Testis (tissue), 2 donors: ENCODE results near the gene MTCL1.

Experiments
- POLR2A ChIP-seq: fragments of 450-650 bp; IDR thresholded peaks from one replicate; pipeline ENCODE4 v1.6.1; 2017; ENCODE audit warnings: antibody characterized with exemption, mild to moderate bottlenecking, moderate library complexity
- TF ChIP-seq, protein P1 (sequence below), 3 experiments: fragments of 450-650 bp in 2 of 3; fragments of 200-600 bp in 1 of 3; sonication (generic) in 1 of 3; IDR thresholded peaks; one replicate each; pipeline ENCODE4 v1.5.1; 2016 to 2019; ENCODE audit warnings: antibody characterized with exemption in 3 of 3, mild to moderate bottlenecking in 2 of 3, moderate library complexity in 1 of 3

DNA sequence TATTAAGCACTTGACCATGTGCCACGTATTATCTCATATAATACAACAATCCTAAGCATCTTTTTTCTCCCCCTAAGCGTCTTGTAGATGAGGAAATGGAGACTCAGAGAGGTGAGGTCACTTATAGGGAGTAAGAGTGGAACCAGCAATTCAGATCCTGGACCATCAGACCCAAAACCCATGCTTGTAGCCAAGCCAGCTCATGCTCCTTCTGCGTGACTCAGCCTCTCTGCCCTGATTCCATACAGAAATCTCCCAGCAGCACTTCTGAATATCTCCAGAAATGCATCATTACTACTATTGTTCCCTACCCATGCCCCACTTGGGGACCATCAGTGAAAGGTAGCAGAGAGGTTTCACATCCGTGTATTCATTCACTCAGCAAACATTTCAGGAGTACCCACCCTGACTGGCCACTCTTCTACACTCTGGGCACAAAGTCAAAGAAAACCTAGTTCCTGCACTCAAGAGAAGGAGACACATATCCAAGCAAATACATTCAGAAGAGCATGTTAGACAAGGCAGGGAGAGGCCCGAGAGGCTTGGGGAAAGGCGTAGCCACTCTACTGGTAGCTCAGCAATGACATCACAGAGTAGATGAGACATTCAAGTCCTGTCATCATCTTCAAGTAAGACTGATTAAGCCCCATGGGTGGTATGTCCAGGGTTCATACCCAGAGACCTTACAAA is 141.9 kb downstream of the MTCL1 start:
- TF ChIP-seq, protein P1, sequence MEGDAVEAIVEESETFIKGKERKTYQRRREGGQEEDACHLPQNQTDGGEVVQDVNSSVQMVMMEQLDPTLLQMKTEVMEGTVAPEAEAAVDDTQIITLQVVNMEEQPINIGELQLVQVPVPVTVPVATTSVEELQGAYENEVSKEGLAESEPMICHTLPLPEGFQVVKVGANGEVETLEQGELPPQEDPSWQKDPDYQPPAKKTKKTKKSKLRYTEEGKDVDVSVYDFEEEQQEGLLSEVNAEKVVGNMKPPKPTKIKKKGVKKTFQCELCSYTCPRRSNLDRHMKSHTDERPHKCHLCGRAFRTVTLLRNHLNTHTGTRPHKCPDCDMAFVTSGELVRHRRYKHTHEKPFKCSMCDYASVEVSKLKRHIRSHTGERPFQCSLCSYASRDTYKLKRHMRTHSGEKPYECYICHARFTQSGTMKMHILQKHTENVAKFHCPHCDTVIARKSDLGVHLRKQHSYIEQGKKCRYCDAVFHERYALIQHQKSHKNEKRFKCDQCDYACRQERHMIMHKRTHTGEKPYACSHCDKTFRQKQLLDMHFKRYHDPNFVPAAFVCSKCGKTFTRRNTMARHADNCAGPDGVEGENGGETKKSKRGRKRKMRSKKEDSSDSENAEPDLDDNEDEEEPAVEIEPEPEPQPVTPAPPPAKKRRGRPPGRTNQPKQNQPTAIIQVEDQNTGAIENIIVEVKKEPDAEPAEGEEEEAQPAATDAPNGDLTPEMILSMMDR (IDR thresholded peaks at IDR 0.05) = no peak
- no peak for TF ChIP-seq POLR2A
